AG10803 (cell line): ENCODE results near the gene CPNE8.

Source experiments
- DNase-seq: peaks from one replicate; pipeline ENCODE4 v3.0.0; 2010; ENCODE audit warnings: low read depth
- H3K4me3 ChIP-seq: 2 replicates; pipeline ENCODE4 v1.5.1; 2011; ENCODE audit warnings: mild to moderate bottlenecking, low read length, control low read depth
- CTCF ChIP-seq: conservative IDR thresholded peaks from 2 replicates; pipeline ENCODE4 v1.5.1; 2011; ENCODE audit warnings: mild to moderate bottlenecking, low read length, control low read depth, inconsistent platforms

CPNE8 gene

GRCh38 chr12:38633511-38633910 lies 271.9 kb downstream of the CPNE8 start:
- DNase-seq = no peak
- no peak overlapping the region for H3K4me3 ChIP-seq
- no peak for TF ChIP-seq CTCF

GRCh38 chr12:38629064-38629463 lies 276.3 kb downstream of the CPNE8 start:
- TF ChIP-seq CTCF = no peak

GRCh38 chr12:38628288-38628687 lies 277.1 kb downstream of the CPNE8 start:
- H3K4me3 ChIP-seq = no peak overlapping the region
- no peak for TF ChIP-seq CTCF
- DNase-seq = no peak

More at GRCh38 chr12:38629064-38629463, 276.3 kb downstream of the CPNE8 start:
- no peak for DNase-seq
- no peak overlapping the region for H3K4me3 ChIP-seq

GRCh38 chr12:38625306-38625705 lies 280.1 kb downstream of the CPNE8 start:
- no peak for TF ChIP-seq CTCF
- no peak for DNase-seq
- no peak overlapping the region for H3K4me3 ChIP-seq

GRCh38 chr12:38614171-38614570 lies 291.2 kb downstream of the CPNE8 start:
- no peak for TF ChIP-seq CTCF
- no peak overlapping the region for H3K4me3 ChIP-seq
- DNase-seq = no peak

GRCh38 chr12:38610808-38611350 lies 294.5 kb downstream of the CPNE8 start:
- no peak for TF ChIP-seq CTCF
- H3K4me3 ChIP-seq = no peak overlapping the region
- no peak for DNase-seq

- no peak for TF ChIP-seq CTCF
- H3K4me3 ChIP-seq = no peak overlapping the region
- DNase-seq = no peak
These were observed 298.1 kb downstream of the CPNE8 start for GRCh38 chr12:38607295-38607694.
